SJCRH30 (cell line): Measurements from ENCODE around the gene PRTFDC1. TPM values are rescaled to one million over a fixed set of nuclear protein-coding genes. Genes with fewer than 3 reads are reported as not detected.
A peak's percentile ranks its signal among the peaks of the same experiment; 100 is the strongest.
"Not testable (repeated sequence)": the region's sequence is repeated elsewhere in the genome, so short reads cannot be mapped to it uniquely, and the experiment has no call there.

Source experiments
- DNase-seq, 2 experiments: peaks; one replicate each; pipeline ENCODE4 v3.0.0-alpha.2; 2015 to 2020
- H3K27ac ChIP-seq: fragments of 250-450 bp; sonication (Bioruptor Pico); 2 replicates; pipeline ENCODE4 v1.5.1; 2020; ENCODE audit warnings: mild to moderate bottlenecking, moderate library complexity
- H3K27me3 ChIP-seq: fragments of 250-450 bp; sonication (Bioruptor Pico); 2 replicates; pipeline ENCODE4 v1.5.1; 2020; ENCODE audit warnings: mild to moderate bottlenecking, moderate library complexity
- H3K36me3 ChIP-seq: fragments of 250-450 bp; sonication (Bioruptor Pico); 2 replicates; pipeline ENCODE4 v1.5.1; 2020; ENCODE audit warnings: mild to moderate bottlenecking, moderate library complexity
- H3K4me1 ChIP-seq: fragments of 250-450 bp; sonication (Bioruptor Pico); 2 replicates; pipeline ENCODE4 v1.5.1; 2020; ENCODE audit warnings: mild to moderate bottlenecking, moderate library complexity
- H3K4me3 ChIP-seq: fragments of 250-450 bp; sonication (Bioruptor Pico); 2 replicates; pipeline ENCODE4 v1.5.1; 2020; ENCODE audit warnings: mild to moderate bottlenecking, moderate library complexity
- H3K9me3 ChIP-seq: fragments of 250-450 bp; sonication (Bioruptor Pico); replicated peaks from 2 replicates; pipeline ENCODE4 v1.5.1; 2020; ENCODE audit warnings: mild to moderate bottlenecking, moderate library complexity
- total RNA-seq: library from RNA; depleted of rRNA; stranded (reverse); fragments of >200 nt; shearing (Covaris generic); gene quantifications from 2 replicates; pipeline ENCODE4 v1.2.3, GENCODE V29; 2014

PRTFDC1 gene
- total RNA-seq, 1 experiment from 2014 or later = 0.08 TPM

- Histone ChIP-seq H3K36me3 (no peaks in the 10 kb centered on the region), H3K4me1 (no peaks in the 10 kb centered on the region), H3K27ac (no peak overlapping the region), H3K4me3 (no peak overlapping the region), H3K9me3 (no peaks in the 10 kb centered on the region), H3K27me3 (no peaks in the 10 kb centered on the region; the same call in 1 of the 2 replicates)
- no peak for DNase-seq
These were observed 27.3 kb upstream of the PRTFDC1 start for GRCh38 chr10:24979685-24980084.

- no peaks in the 10 kb centered on the region for H3K36me3 ChIP-seq
These were observed 22.6 kb upstream of the PRTFDC1 start for GRCh38 chr10:24974976-24975375.

GRCh38 chr10:24973163-24973562, 20.8 kb upstream of the PRTFDC1 start:
- Histone ChIP-seq H3K9me3 (no peaks in the 10 kb centered on the region), H3K36me3 (no peaks in the 10 kb centered on the region), H3K27me3 (no peaks in the 10 kb centered on the region), H3K4me1 (no peaks in the 10 kb centered on the region), H3K27ac (no peak overlapping the region), H3K4me3 (no peak overlapping the region)
- no peak for DNase-seq

More at GRCh38 chr10:24974976-24975375, 22.6 kb upstream of the PRTFDC1 start:
- H3K4me3 ChIP-seq = no peak overlapping the region
- H3K27me3 ChIP-seq = no peaks in the 10 kb centered on the region
- DNase-seq = no peak
- no peaks in the 10 kb centered on the region for H3K9me3 ChIP-seq
- no peaks in the 10 kb centered on the region for H3K4me1 ChIP-seq
- no peak overlapping the region for H3K27ac ChIP-seq

- H3K36me3 ChIP-seq = no peaks in the 10 kb centered on the region
- H3K27me3 ChIP-seq = no peaks in the 10 kb centered on the region
- H3K27ac ChIP-seq = no peak overlapping the region
- DNase-seq = no peak
- H3K4me1 ChIP-seq = no peaks in the 10 kb centered on the region
- H3K4me3 ChIP-seq = no peak overlapping the region
- no peaks in the 10 kb centered on the region for H3K9me3 ChIP-seq
These were observed 19.0 kb upstream of the PRTFDC1 start for GRCh38 chr10:24971374-24971773.

- H3K27me3 ChIP-seq = no peaks in the 10 kb centered on the region
- no peak overlapping the region for H3K4me3 ChIP-seq
- H3K27ac ChIP-seq = no peak overlapping the region
- H3K36me3 ChIP-seq = no peaks in the 10 kb centered on the region
- no peaks in the 10 kb centered on the region for H3K9me3 ChIP-seq
- H3K4me1 ChIP-seq = no peaks in the 10 kb centered on the region
- DNase-seq = no peak
These were observed 17.5 kb upstream of the PRTFDC1 start for GRCh38 chr10:24969841-24970281.

- not testable (repeated sequence) for DNase-seq, H3K4me3 ChIP-seq, H3K27ac ChIP-seq, H3K9me3 ChIP-seq, H3K27me3 ChIP-seq, H3K36me3 ChIP-seq, H3K4me1 ChIP-seq
These were observed 16.5 kb upstream of the PRTFDC1 start for GRCh38 chr10:24968951-24969350.

GRCh38 chr10:24968349-24968748, 15.9 kb upstream of the PRTFDC1 start:
- no peak for DNase-seq
- H3K4me3 ChIP-seq = no peak overlapping the region
- H3K27ac ChIP-seq = no peak overlapping the region
- no peaks in the 10 kb centered on the region for H3K36me3 ChIP-seq
- no peaks in the 10 kb centered on the region for H3K4me1 ChIP-seq
- H3K9me3 ChIP-seq = no peaks in the 10 kb centered on the region
- H3K27me3 ChIP-seq = no peaks in the 10 kb centered on the region

GRCh38 chr10:24966962-24967481, 14.6 kb upstream of the PRTFDC1 start:
- Histone ChIP-seq H3K27me3 (no peaks in the 10 kb centered on the region), H3K9me3 (no peaks in the 10 kb centered on the region), H3K27ac (no peak overlapping the region), H3K36me3 (no peaks in the 10 kb centered on the region), H3K4me3 (no peak overlapping the region), H3K4me1 (no peaks in the 10 kb centered on the region)
- no peak for DNase-seq

- Histone ChIP-seq H3K4me1 (no peaks in the 10 kb centered on the region), H3K27me3 (no peaks in the 10 kb centered on the region), H3K36me3 (no peaks in the 10 kb centered on the region), H3K4me3 (no peak overlapping the region), H3K9me3 (no peaks in the 10 kb centered on the region), H3K27ac (no peak overlapping the region)
- DNase-seq = no peak
These were observed 12.6 kb upstream of the PRTFDC1 start for GRCh38 chr10:24965051-24965450.

GRCh38 chr10:24963521-24964041, 11.2 kb upstream of the PRTFDC1 start:
- no peaks in the 10 kb centered on the region for H3K9me3 ChIP-seq
- H3K27ac ChIP-seq = no peak overlapping the region

GRCh38 chr10:24962995-24963394, 10.6 kb upstream of the PRTFDC1 start:
- Histone ChIP-seq H3K36me3 (no peaks in the 10 kb centered on the region), H3K4me3 (no peak overlapping the region), H3K9me3 (no peaks in the 10 kb centered on the region), H3K27ac (no peak overlapping the region), H3K27me3 (no peaks in the 10 kb centered on the region), H3K4me1 (no peaks in the 10 kb centered on the region)
- DNase-seq = no peak

More at GRCh38 chr10:24963521-24964041, 11.2 kb upstream of the PRTFDC1 start:
- no peaks in the 10 kb centered on the region for H3K4me1 ChIP-seq
- no peak for DNase-seq
- no peaks in the 10 kb centered on the region for H3K27me3 ChIP-seq
- no peaks in the 10 kb centered on the region for H3K36me3 ChIP-seq
- no peak overlapping the region for H3K4me3 ChIP-seq

- Histone ChIP-seq H3K27ac (no peak overlapping the region), H3K9me3 (no peaks in the 10 kb centered on the region), H3K36me3 (no peaks in the 10 kb centered on the region), H3K4me1 (no peaks in the 10 kb centered on the region), H3K4me3 (no peak overlapping the region), H3K27me3 (no peaks in the 10 kb centered on the region)
- no peak for DNase-seq
These were observed 9.2 kb upstream of the PRTFDC1 start for GRCh38 chr10:24961582-24961981.

GRCh38 chr10:24959382-24959730, 7.0 kb upstream of the PRTFDC1 start:
- Histone ChIP-seq H3K4me1 (no peaks in the 10 kb centered on the region), H3K4me3 (no peak overlapping the region), H3K9me3 (no peaks in the 10 kb centered on the region), H3K36me3 (no peaks in the 10 kb centered on the region), H3K27ac (no peak overlapping the region), H3K27me3 (no peaks in the 10 kb centered on the region)
- no peak for DNase-seq

GRCh38 chr10:24958721-24959381, 6.4 kb upstream of the PRTFDC1 start:
- peak in 1 of 2 experiments; percentile 38 for DNase-seq
- Histone ChIP-seq H3K36me3 (no peaks in the 10 kb centered on the region), H3K4me1 (no peaks in the 10 kb centered on the region), H3K27me3 (no peaks in the 10 kb centered on the region), H3K9me3 (no peaks in the 10 kb centered on the region), H3K27ac (no peak overlapping the region), H3K4me3 (no peak overlapping the region)

GRCh38 chr10:24958091-24958720, 5.8 kb upstream of the PRTFDC1 start:
- Histone ChIP-seq H3K9me3 (no peaks in the 10 kb centered on the region), H3K36me3 (no peaks in the 10 kb centered on the region), H3K4me3 (no peak overlapping the region), H3K4me1 (no peaks in the 10 kb centered on the region), H3K27ac (no peak overlapping the region), H3K27me3 (no peaks in the 10 kb centered on the region)
- no peak for DNase-seq
